Transverse colon (tissue), 4 donors: ENCODE data around the gene CGN. TPM values are rescaled to one million over a fixed set of nuclear protein-coding genes. Genes with fewer than 3 reads are reported as not detected.

Experiments
- DNase-seq: peaks from one replicate; pipeline ENCODE4 v3.0.0-alpha.2; 2019
- H3K27ac ChIP-seq, 4 donors: fragments of 200-600 bp; sonication (generic); 2 replicates each; pipeline ENCODE4 v1.5.1; 2016 to 2018; ENCODE audit warnings: inconsistent platforms in 4 of 4
- H3K27me3 ChIP-seq: fragments of 200-600 bp; sonication (generic); 2 replicates; pipeline ENCODE4 v1.5.1; 2017; ENCODE audit warnings: inconsistent platforms
- H3K36me3 ChIP-seq, 4 donors: fragments of 200-600 bp; sonication (generic); 2 replicates each; pipeline ENCODE4 v1.5.1; 2017 to 2019; ENCODE audit warnings: inconsistent platforms in 4 of 4
- H3K4me1 ChIP-seq, 4 donors: fragments of 200-600 bp; sonication (generic); 2 replicates each; pipeline ENCODE4 v1.5.1; 2017 to 2020; ENCODE audit warnings: inconsistent platforms in 4 of 4
- H3K4me3 ChIP-seq, 4 donors: fragments of 200-600 bp; sonication (generic); 1 replicate in 1 of 4; 2 replicates in 3 of 4; pipeline versions ENCODE4 v1.5.1 to v1.6.1; 2017 to 2019; ENCODE audit warnings: inconsistent platforms in 4 of 4
- H3K9me3 ChIP-seq, 2 donors: fragments of 200-600 bp; sonication (generic); 2 replicates each; pipeline ENCODE4 v1.5.1; 2017 to 2019; ENCODE audit warnings: inconsistent platforms in 2 of 2
- EP300 ChIP-seq: sonication (generic); formaldehyde crosslinking; IDR thresholded peaks from one replicate; pipeline ENCODE4 v1.6.1; 2017; ENCODE audit warnings: antibody characterized with exemption, low read depth
- POLR2A ChIP-seq: fragments of 450-650 bp; IDR thresholded peaks from one replicate; pipeline ENCODE4 v1.6.1; 2016; ENCODE audit warnings: antibody characterized with exemption, mild to moderate bottlenecking, moderate library complexity
- POLR2AphosphoS5 ChIP-seq, 3 donors: sonication (generic); formaldehyde crosslinking; IDR thresholded peaks; one replicate each; pipeline ENCODE4 v1.6.1; 2016; ENCODE audit warnings: antibody characterized with exemption in 3 of 3
- WGBS, 2 donors: methylation state at CpG; one replicate each; pipeline ENCODE4 v1.1.5; 2018; ENCODE audit warnings: low coverage in 1 of 2; 5-methylcytosine and 5-hydroxymethylcytosine counted together
- in situ Hi-C, 4 donors: fragments of 200-750 bp; cut with MboI; loops; one replicate each; pipeline versions ENCODE4 v1.15.0 to v1.15.1; 2017; ENCODE audit warnings: low sequenced_read_pairs in 3 of 4, low pct_ligation_motif_present in 1 of 4, low pct_unique_long_range_greater_than_20kb in 1 of 4
- intact Hi-C: fragments of 100-400 bp; cut with DNase I; formaldehyde crosslinking; loops from one replicate; pipeline ENCODE4 v1.15.1; 2023; ENCODE audit warnings: low total_unique reads
- total RNA-seq, 4 donors: library from RNA; depleted of rRNA; stranded (reverse); fragments of >200 nt; gene quantifications; one replicate each; pipeline ENCODE4 v1.1.0, GENCODE V29; 2016
- TF ChIP-seq, protein P1 (sequence below), 5 experiments: fragments of 200-600 bp in 3 of 5; fragments of 450-650 bp in 2 of 5; sonication (generic) in 3 of 5; IDR thresholded peaks; 1 replicate in 2 of 5; 2 replicates in 3 of 5; pipeline ENCODE4 v1.5.1; 2016 to 2017; ENCODE audit warnings: antibody characterized with exemption in 5 of 5, inconsistent platforms in 3 of 5, mild to moderate bottlenecking in 2 of 5, moderate library complexity in 1 of 5

CGN gene
- total RNA-seq, 4 donors from 2014 or later, result 123 to 351 (median 172) TPM

DNA sequence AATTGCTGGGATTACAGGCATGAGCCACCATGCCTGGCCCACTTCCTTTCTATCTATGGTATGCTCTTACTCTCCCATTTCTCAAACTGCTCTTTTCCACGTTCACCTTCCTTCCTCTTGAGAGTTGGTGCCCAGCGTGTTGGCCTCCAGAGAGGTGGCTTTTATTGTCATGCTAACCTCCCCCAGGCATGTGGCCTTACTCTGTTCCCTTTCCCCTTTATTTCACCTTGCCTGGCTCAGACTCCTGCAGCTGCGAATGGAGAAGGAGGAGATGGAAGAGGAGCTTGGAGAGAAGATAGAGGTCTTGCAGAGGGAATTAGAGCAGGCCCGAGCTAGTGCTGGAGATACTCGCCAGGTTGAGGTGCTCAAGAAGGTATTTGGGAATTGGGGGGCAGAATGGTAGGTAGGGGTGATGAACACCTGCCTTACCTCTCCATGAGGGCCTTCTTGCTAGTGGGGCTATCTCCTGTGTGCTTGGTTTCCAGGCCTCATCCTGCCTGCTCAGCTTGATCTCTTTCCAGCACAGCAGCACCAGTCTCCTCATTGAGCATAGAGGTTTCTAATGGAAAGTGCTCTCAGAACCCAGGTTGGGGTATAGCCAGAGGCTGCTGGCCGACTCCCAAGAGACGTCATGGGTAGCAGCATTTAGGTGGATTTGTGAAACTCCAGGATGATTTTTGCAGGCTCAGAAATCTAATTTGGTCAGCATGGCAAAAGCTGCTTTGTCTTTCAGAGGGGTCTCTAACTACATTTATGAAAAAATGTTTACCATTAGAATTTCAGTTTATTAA lies 15.7 kb downstream of the CGN start:
- H3K9me3 ChIP-seq, result no peaks in the 10 kb centered on the region
- no peaks in the 10 kb centered on the region for H3K27me3 ChIP-seq
- peaks cover 0 to 17% (median 6%) of the 10 kb centered on the region in 4 donors for H3K36me3 ChIP-seq
- in situ Hi-C loops, result no loop called here
- H3K4me1 ChIP-seq, result no peaks in the 10 kb centered on the region
- WGBS, 2 donors, result 83 to 89% methylated on average over 3 to 7 of the region's 7 CpGs
- TF ChIP-seq EP300, result no peak
- TF ChIP-seq POLR2AphosphoS5 (IDR thresholded peaks at IDR 0.05), result no peak
- H3K27ac ChIP-seq, result no peak overlapping the region
- intact Hi-C loops, result no loop called here
- no peak overlapping the region for H3K4me3 ChIP-seq
- DNase-seq, result no peak

DNA sequence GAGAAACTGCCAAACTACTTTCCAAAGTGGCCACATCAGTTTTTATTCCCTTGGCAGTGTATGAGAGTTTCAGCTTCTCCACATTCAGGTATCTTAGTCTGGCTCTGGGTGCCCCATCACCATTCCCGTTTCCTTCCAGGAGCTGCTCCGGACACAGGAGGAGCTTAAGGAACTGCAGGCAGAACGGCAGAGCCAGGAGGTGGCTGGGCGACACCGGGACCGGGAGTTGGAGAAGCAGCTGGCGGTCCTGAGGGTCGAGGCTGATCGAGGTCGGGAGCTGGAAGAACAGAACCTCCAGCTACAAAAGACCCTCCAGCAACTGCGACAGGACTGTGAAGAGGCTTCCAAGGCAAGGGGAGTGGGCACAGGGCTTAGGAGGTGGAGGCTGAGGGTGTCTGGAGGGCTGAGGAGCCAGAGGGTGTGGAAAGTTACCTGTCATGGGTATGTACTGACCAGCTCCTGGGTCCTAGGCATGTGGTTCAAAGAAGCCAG lies 18.1 kb downstream of the CGN start:
- Histone ChIP-seq H3K36me3 (peaks cover 0 to 17% (median 6%) of the 10 kb centered on the region in 4 donors), H3K4me3 (no peak overlapping the region), H3K27ac (no peak overlapping the region), H3K9me3 (no peaks in the 10 kb centered on the region), H3K4me1 (no peaks in the 10 kb centered on the region), H3K27me3 (no peaks in the 10 kb centered on the region)
- 80 to 93% methylated on average over 1 to 11 of the region's 11 CpGs for WGBS, 2 donors
- intact Hi-C loops, result no loop called here
- TF ChIP-seq, protein P1, sequence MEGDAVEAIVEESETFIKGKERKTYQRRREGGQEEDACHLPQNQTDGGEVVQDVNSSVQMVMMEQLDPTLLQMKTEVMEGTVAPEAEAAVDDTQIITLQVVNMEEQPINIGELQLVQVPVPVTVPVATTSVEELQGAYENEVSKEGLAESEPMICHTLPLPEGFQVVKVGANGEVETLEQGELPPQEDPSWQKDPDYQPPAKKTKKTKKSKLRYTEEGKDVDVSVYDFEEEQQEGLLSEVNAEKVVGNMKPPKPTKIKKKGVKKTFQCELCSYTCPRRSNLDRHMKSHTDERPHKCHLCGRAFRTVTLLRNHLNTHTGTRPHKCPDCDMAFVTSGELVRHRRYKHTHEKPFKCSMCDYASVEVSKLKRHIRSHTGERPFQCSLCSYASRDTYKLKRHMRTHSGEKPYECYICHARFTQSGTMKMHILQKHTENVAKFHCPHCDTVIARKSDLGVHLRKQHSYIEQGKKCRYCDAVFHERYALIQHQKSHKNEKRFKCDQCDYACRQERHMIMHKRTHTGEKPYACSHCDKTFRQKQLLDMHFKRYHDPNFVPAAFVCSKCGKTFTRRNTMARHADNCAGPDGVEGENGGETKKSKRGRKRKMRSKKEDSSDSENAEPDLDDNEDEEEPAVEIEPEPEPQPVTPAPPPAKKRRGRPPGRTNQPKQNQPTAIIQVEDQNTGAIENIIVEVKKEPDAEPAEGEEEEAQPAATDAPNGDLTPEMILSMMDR (IDR thresholded peaks at IDR 0.05), result no peak
- no peak for DNase-seq
- in situ Hi-C loops, result no loop called here

DNA sequence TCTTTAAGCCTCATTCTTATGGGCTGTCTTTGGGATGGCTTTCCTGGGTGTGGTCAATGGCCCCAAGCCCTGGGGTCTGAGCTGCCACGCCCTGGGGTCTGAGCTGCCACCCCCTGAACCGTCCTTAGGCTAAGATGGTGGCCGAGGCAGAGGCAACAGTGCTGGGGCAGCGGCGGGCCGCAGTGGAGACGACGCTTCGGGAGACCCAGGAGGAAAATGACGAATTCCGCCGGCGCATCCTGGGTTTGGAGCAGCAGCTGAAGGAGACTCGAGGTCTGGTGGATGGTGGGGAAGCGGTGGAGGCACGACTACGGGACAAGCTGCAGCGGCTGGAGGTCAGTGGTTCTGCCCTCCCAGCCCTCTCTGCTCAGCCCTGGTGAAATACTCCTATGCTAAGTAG lies 18.6 kb downstream of the CGN start:
- H3K9me3 ChIP-seq, result no peaks in the 10 kb centered on the region
- H3K27ac ChIP-seq, result no peak overlapping the region
- H3K27me3 ChIP-seq, result no peaks in the 10 kb centered on the region
- H3K36me3 ChIP-seq, result peaks cover 0 to 12% (median 4%) of the 10 kb centered on the region in 4 donors
- 90 to 95% methylated on average over 14 to 18 of the region's 18 CpGs for WGBS, 2 donors
- TF ChIP-seq POLR2AphosphoS5 (IDR thresholded peaks at IDR 0.05) (no peak), EP300 (no peak), POLR2A (no peak)
- TF ChIP-seq, protein P1 (IDR thresholded peaks at IDR 0.05), result no peak
- in situ Hi-C loops (no loop called here), intact Hi-C loops (loop anchor here (5.0 kb wide), 1 partner anchor 208 kb away; no protein-coding TSS in a partner anchor)
- H3K4me3 ChIP-seq, result no peak overlapping the region
- DNase-seq, result no peak
- H3K4me1 ChIP-seq, result no peaks in the 10 kb centered on the region

DNA sequence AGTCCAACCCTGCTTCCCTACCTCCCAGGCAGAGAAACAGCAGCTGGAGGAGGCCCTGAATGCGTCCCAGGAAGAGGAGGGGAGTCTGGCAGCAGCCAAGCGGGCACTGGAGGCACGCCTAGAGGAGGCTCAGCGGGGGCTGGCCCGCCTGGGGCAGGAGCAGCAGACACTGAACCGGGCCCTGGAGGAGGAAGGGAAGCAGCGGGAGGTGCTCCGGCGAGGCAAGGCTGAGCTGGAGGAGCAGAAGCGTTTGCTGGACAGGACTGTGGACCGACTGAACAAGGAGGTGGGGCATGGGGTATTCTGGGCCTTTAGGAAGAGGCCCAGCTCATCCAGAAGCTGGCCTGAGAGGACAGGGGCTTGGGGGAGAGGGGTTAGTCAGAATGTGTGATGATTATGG lies 19.3 kb downstream of the CGN start:
- Histone ChIP-seq H3K36me3 (peaks cover 0 to 16% (median 3%) of the 10 kb centered on the region in 4 donors), H3K4me1 (no peaks in the 10 kb centered on the region), H3K27ac (no peak overlapping the region), H3K9me3 (no peaks in the 10 kb centered on the region), H3K27me3 (no peaks in the 10 kb centered on the region), H3K4me3 (no peak overlapping the region)
- WGBS, 2 donors, result 60 to 85% methylated on average over 1 to 11 of the region's 11 CpGs
- DNase-seq, result no peak
- TF ChIP-seq POLR2AphosphoS5 (IDR thresholded peaks at IDR 0.05) (no peak), POLR2A (no peak), EP300 (no peak)
- TF ChIP-seq, protein P1 (IDR thresholded peaks at IDR 0.05), result no peak
- in situ Hi-C loops (no loop called here), intact Hi-C loops (loop anchor here (5.0 kb wide), 1 partner anchor 207 kb away; no protein-coding TSS in a partner anchor)
